Measurements from ENCODE around the gene GLUL. TPM values are rescaled to one million over a fixed set of nuclear protein-coding genes. Genes with fewer than 3 reads are reported as not detected.

The GLUL gene
- total RNA-seq, 1 donor: 350 TPM

DNA sequence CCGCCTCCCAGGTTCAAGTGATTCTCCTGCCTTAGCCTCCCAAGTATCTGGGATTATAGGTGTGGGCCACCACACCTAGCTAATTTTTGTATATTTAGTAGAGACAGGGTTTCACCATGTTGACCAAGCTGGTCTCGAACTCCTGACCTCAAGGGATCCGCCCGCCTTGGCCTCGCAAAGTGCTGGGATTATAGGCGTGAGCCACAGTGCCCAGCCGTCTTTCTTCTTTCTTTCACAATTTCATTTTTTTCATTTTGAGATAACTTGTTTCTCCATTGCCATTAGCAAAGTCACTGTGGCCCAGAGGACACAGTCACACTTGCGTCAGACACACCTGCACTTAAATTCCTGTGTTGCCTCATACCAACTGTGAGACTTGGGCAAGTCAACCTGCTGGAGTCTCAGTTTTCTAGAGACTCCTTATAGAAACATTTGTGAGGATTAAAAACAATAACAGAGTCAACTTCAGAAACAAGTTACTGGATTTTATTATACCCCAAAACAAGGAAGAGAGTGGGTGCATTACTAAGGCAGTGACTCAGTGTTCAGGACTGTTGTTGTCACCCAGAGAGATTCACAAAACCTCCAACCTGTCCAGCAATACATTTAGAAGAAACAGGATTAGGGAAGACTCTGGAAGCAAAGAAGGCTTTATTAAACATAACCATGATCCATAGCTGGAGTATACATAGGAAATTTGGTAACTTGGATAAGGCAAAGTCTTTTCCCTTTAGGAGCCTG lies 6.2 kb upstream of the GLUL start:
- H3K4me3 ChIP-seq (ENCODE audit: low read depth, low read length): no peak overlapping the region
- TF ChIP-seq CTCF (IDR thresholded peaks at IDR 0.05; ENCODE audit: insufficient read depth, low read depth, low read length): no peak
- DNase-seq (ENCODE audit: low read depth): no peak

GRCh38 chr1:182395906-182396305 lies 4.3 kb upstream of the GLUL start:
- H3K4me3 ChIP-seq (ENCODE audit: low read depth, low read length): no peak overlapping the region
- no peak for DNase-seq (ENCODE audit: low read depth)
- no peak for TF ChIP-seq CTCF (IDR thresholded peaks at IDR 0.05; ENCODE audit: insufficient read depth, low read depth, low read length)

DNA sequence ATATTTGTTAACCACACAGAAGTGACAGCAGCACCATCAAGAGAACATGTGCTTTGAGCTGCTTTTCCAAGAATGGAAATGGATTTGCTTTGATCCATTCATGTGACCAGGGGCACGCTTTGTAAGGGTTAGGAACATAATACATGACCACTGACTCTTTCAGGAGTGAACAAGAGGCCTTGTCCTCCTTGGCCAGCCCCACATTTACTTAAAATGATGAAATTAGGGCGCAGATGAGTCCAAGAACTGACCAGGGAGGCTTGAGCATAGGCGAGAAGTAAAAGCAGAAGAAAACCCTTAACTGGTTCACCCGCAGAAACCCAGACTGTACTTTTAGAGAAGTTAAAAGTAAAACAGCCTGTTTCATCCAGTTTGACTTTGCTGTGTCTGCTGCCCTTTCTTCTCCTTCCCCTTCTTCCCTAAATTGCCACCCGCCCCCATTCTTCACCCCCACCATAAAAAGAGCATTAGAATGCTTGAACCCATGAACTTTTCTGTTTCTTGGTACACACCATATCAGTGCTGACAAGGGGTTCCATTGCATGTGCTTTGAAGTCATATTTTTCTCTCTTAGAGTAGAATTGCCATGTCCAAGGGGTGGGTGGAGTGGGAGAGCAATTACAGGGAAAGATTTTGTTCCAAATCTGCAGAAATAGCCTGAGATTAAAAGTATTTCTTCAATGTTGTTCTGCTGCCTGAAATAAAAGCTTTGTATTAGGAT lies 2.6 kb upstream of the GLUL start:
- TF ChIP-seq CTCF (IDR thresholded peaks at IDR 0.05; ENCODE audit: insufficient read depth, low read depth, low read length): no peak
- no peak for DNase-seq (ENCODE audit: low read depth)
- no peak overlapping the region for H3K4me3 ChIP-seq (ENCODE audit: low read depth, low read length)

GRCh38 chr1:182392050-182393028 lies 749 bp upstream of the GLUL start:
- DNase-seq (ENCODE audit: low read depth): peak; percentile 60
- H3K4me3 ChIP-seq (ENCODE audit: low read depth, low read length): peak overlapping the region; percentile 83
- TF ChIP-seq CTCF (IDR thresholded peaks at IDR 0.05; ENCODE audit: insufficient read depth, low read depth, low read length): no peak

DNA sequence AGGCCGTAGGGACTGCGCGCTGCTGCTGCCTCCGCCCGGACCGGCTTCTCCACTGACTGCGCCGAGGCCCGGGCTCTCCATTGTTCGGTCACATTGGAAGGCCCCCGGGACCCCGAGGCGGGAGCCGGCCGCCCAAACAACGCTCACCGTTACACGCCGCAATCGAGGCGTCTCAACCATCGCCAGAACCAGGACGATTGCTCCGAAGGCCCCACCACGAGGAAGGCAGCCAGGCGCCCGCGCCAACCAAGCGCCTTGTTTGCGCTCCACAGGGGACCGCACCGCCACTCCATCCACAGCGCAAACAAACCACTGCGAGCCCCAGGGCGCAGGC lies 595 bp downstream of the GLUL start:
- TF ChIP-seq CTCF (IDR thresholded peaks at IDR 0.05; ENCODE audit: insufficient read depth, low read depth, low read length): no peak
- no peak for DNase-seq (ENCODE audit: low read depth)
- H3K4me3 ChIP-seq (ENCODE audit: low read depth, low read length): peak overlapping the region; percentile 83

DNA sequence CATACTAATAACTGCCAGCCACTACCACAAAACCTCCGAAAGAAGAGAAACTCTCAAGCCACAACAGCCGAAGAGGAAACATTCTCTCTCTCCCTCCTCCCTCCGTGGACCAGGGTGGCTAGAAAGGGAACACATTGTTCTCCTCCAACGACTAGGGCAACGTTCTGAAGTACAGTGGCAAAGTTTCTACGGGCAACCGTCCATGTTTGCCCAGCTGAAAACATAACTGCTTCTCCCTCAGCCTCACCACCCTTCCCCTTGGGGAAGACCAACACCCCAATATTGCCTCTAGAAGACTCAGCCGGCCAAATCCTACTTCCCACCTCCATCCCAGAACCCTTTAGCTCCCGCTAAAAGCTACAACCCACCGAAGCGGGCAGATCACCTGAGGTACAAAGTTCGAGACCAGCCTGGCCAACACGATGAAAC lies 2.0 kb downstream of the GLUL start:
- no peak for TF ChIP-seq CTCF (IDR thresholded peaks at IDR 0.05; ENCODE audit: insufficient read depth, low read depth, low read length)
- H3K4me3 ChIP-seq (ENCODE audit: low read depth, low read length): peak overlapping the region; percentile 83
- no peak for DNase-seq (ENCODE audit: low read depth)

Measured in fibroblast of villous mesenchyme (primary cell).